GM23248 (cell line): ENCODE results near the gene CELSR1.

Experiments
- EZH2 ChIP-seq: fragments of 200-600 bp; sonication (generic); IDR thresholded peaks from 2 replicates; pipeline ENCODE4 v1.6.1; 2018; ENCODE audit warnings: antibody characterized with exemption, mild to moderate bottlenecking; ENCODE audit not compliant: insufficient read depth, poor library complexity, severe bottlenecking
- EZH2phosphoT487 ChIP-seq: fragments of 200-600 bp; sonication (generic); IDR thresholded peaks from 2 replicates; pipeline ENCODE4 v1.6.1; 2018; ENCODE audit warnings: antibody characterized with exemption, moderate library complexity, mild to moderate bottlenecking, low read depth; ENCODE audit not compliant: insufficient read depth

- TF ChIP-seq EZH2 (no peak), EZH2phosphoT487 (no peak)
These were observed 199.6 kb downstream of the CELSR1 start for GRCh38 chr22:46337870-46338269.
